A549 treated with Mapracorat at 1 μM for 4 hours (cell line): ENCODE results near the gene RPL37A. TPM values are rescaled to one million over a fixed set of nuclear protein-coding genes. Genes with fewer than 3 reads are reported as not detected.

Experiments used
- total RNA-seq: library from RNA; stranded (reverse); fragments of 200-300 nt; extraction: Qiagen RNA extraction; gene quantifications from 5 replicates; pipeline ENCODE4 v1.2.3, GENCODE V29; 2022

RPL37A gene
- 4,919 to 5,349 TPM (median 4,978 TPM) in 5 replicates for total RNA-seq

DNA sequence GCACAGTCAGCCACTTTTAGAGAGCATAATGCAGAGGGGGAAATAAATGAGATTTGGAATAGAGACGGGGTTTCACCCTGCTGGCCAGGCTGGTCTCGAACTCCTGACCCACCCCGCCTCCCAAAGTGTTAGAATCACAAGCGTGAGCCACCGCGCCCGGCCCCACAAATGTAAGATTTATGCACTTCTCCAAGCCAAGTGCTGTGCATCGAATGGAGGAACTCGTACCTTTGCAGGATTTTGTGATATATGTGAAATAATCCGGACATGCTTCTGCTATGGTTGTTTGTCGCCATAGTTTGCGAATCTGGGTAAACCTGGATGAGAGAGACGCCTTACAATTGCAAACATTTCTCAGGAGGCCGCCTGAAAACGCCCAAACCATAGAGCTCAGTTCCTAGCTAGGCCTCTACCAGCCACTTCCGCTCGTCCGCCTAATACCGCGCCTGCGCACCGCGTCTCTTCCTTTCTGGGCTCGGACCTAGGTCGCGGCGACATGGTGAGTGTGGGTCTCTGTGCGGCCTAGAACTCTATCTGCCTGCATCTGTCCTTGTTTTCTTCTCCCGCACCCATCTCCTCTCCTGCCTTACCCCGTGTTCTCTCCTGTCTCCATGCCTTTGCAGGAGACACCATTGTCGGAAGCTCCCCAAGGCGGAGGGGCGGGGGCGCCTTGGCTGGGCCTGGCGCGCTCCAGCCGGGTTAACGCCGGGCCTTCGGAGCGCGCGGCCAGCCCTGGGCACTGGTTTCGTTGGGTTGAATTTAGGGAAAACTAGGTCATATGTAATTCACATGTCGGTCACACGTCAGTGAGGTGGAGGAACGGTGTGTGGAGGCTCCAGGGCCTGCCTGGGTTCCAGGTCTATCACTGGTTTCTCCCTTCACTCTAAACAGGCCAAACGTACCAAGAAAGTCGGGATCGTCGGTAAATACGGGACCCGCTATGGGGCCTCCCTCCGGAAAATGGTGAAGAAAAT lies at the start of gene RPL37A:
Gene RPL37A, plus strand, starts transcription at position 466 of the 974 bp plus-strand sequence. Its CDS starts 31 bp downstream, at position 497.

Other genes with a start within 250 kb of the RPL37A start
- gene MARCHF4, start 126.4 kb upstream of the RPL37A start, total RNA-seq = 27.4 to 34.5 TPM (median 32.4 TPM) in 5 replicates
- gene SMARCAL1, start 86.4 kb upstream of the RPL37A start, total RNA-seq = 13.2 to 15.3 TPM (median 14.4 TPM) in 5 replicates
- 66.0 to 94.9 TPM (median 90.1 TPM) in 5 replicates for gene IGFBP2, start 134.6 kb downstream of the RPL37A start, total RNA-seq
- gene IGFBP5, start 196.7 kb downstream of the RPL37A start, total RNA-seq = 0.08 to 0.25 TPM (median 0.20 TPM) in 5 replicates